Hepatocyte (in vitro differentiated cells): ENCODE data around the gene NRCAM. TPM values are rescaled to one million over a fixed set of nuclear protein-coding genes. Genes with fewer than 3 reads are reported as not detected.

ENCODE experiments used
- DNase-seq: peaks from one replicate; pipeline ENCODE4 v3.0.0-alpha.2; 2016; ENCODE audit warnings: low spot score
- H2AFZ ChIP-seq: fragments of 200-600 bp; sonication (generic); 2 replicates; pipeline ENCODE4 v1.6.0; 2016; ENCODE audit warnings: antibody characterized with exemption, mild to moderate bottlenecking
- H3K27ac ChIP-seq: fragments of 200-600 bp; sonication (generic); 2 replicates; pipeline ENCODE4 v1.5.1; 2016; ENCODE audit warnings: mild to moderate bottlenecking
- H3K27me3 ChIP-seq: fragments of 200-600 bp; sonication (generic); 2 replicates; pipeline ENCODE4 v1.6.1; 2016
- H3K36me3 ChIP-seq: fragments of 200-600 bp; sonication (generic); replicated peaks from 2 replicates; pipeline ENCODE4 v1.5.1; 2016; ENCODE audit warnings: low read depth; ENCODE audit not compliant: insufficient read depth
- H3K4me1 ChIP-seq: fragments of 200-600 bp; sonication (generic); 2 replicates; pipeline ENCODE4 v1.5.1; 2016; ENCODE audit warnings: mild to moderate bottlenecking, moderate library complexity; ENCODE audit not compliant: insufficient read depth
- H3K4me2 ChIP-seq: fragments of 200-600 bp; sonication (generic); 2 replicates; pipeline ENCODE4 v1.6.0; 2016
- H3K4me3 ChIP-seq: fragments of 200-600 bp; sonication (generic); 2 replicates; pipeline ENCODE4 v1.5.1; 2016; ENCODE audit warnings: mild to moderate bottlenecking
- H3K79me2 ChIP-seq: fragments of 200-600 bp; sonication (generic); 2 replicates; pipeline ENCODE4 v1.6.0; 2017; ENCODE audit warnings: mild to moderate bottlenecking
- H3K9me2 ChIP-seq: fragments of 200-600 bp; sonication (generic); replicated peaks from 2 replicates; pipeline ENCODE4 v1.6.0; 2017; ENCODE audit warnings: mild to moderate bottlenecking; ENCODE audit not compliant: insufficient read depth
- H3K9me3 ChIP-seq: fragments of 200-600 bp; sonication (generic); 2 replicates; pipeline ENCODE4 v1.5.1; 2016; ENCODE audit warnings: low read depth, mild to moderate bottlenecking
- H4K20me1 ChIP-seq: fragments of 200-600 bp; sonication (generic); 2 replicates; pipeline ENCODE4 v1.6.0; 2016; ENCODE audit warnings: mild to moderate bottlenecking; ENCODE audit not compliant: insufficient read depth, poor library complexity, severe bottlenecking
- EZH2 ChIP-seq: fragments of 200-600 bp; sonication (generic); IDR thresholded peaks from 2 replicates; pipeline ENCODE4 v1.6.1; 2016; ENCODE audit warnings: antibody characterized with exemption, mild to moderate bottlenecking, borderline replicate concordance
- EZH2phosphoT487 ChIP-seq: fragments of 200-600 bp; sonication (generic); IDR thresholded peaks from one replicate; pipeline ENCODE4 v1.6.1; 2018; ENCODE audit warnings: antibody characterized with exemption, mild to moderate bottlenecking, low read depth, moderate library complexity; ENCODE audit not compliant: unreplicated experiment, severe bottlenecking
- whole genome bisulfite sequencing: methylation state at CpG from one replicate; pipeline ENCODE4 v1.1.6; 2016; ENCODE audit warnings: low lambda C conversion rate; ENCODE audit errors: missing lambda C conversion rate; 5-methylcytosine and 5-hydroxymethylcytosine counted together
- polyA plus RNA-seq: library from polyadenylated mRNA; unstranded; fragments of >200 nt; fragmentation: Nextera tagmentation; extraction: Ambion mirVana; gene quantifications from 2 replicates; pipeline ENCODE4 v1.2.1, GENCODE V29; 2016
- total RNA-seq: library from RNA; depleted of rRNA; stranded (reverse); fragments of >200 nt; gene quantifications from 2 replicates; pipeline ENCODE4 v1.2.3, GENCODE V29; 2014
- TF ChIP-seq, protein P1 (sequence below): fragments of 200-600 bp; sonication (generic); IDR thresholded peaks from 2 replicates; pipeline ENCODE4 v1.5.1; 2016; ENCODE audit warnings: antibody characterized with exemption, mild to moderate bottlenecking; ENCODE audit not compliant: poor library complexity

NRCAM gene
- total and polyA plus RNA-seq, 2 experiments from 2014 or later, result 16.0 to 34.4 TPM

DNA sequence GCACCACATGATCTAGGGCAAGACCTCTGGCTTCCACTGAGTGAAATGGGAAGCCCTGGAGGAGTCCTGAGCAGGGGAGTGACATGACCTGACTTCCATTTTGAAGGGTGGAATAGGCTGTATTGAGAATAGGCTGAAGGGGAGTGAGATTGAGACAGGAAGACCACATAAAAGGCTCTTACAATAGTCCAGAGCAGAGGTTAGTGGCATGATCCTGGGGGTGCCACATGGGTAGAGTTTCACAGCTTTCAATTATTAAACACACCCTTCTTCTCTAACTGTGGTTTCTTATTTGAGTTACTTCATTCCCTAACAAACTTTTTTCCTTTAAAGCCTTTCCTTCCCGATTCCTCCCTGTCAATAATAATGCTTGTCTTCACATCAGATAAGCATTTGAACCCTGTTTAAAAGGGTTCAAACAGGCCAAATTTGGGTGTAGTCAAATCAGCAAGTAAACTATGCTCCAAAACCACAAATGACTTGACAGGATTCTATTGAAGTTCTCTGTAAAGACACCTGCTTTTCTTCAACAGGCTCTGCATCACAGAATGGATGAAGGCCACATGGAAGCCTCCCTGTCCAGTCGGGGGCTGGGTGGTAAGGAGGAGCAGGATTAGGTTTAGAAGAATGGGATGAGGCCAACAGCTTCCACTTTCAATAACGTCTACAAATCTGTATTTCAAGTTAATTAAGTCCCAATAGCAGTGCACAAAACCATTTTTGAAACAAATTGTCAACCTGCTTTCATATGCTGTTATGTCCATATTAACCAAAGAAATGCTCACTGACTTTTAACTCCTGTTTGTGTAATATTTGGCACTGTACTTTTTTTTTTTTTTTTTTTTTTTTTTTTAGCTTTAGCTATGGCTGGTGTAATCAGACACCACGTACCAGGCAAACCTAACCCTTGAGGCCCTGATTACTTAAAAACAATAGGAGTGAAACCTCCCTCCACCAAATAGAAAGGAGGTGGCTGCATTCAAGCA lies 131.9 kb downstream of the NRCAM start:
- TF ChIP-seq, protein P1, sequence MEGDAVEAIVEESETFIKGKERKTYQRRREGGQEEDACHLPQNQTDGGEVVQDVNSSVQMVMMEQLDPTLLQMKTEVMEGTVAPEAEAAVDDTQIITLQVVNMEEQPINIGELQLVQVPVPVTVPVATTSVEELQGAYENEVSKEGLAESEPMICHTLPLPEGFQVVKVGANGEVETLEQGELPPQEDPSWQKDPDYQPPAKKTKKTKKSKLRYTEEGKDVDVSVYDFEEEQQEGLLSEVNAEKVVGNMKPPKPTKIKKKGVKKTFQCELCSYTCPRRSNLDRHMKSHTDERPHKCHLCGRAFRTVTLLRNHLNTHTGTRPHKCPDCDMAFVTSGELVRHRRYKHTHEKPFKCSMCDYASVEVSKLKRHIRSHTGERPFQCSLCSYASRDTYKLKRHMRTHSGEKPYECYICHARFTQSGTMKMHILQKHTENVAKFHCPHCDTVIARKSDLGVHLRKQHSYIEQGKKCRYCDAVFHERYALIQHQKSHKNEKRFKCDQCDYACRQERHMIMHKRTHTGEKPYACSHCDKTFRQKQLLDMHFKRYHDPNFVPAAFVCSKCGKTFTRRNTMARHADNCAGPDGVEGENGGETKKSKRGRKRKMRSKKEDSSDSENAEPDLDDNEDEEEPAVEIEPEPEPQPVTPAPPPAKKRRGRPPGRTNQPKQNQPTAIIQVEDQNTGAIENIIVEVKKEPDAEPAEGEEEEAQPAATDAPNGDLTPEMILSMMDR, result no peak
- TF ChIP-seq EZH2 (no peak), EZH2phosphoT487 (no peak)
- Histone ChIP-seq H3K9me3 (no peaks in the 10 kb centered on the region), H3K79me2 (no peaks in the 10 kb centered on the region), H3K4me2 (no peak overlapping the region), H2AFZ (no peak overlapping the region), H3K4me3 (no peak overlapping the region), H3K36me3 (no peaks in the 10 kb centered on the region), H3K27me3 (no peaks in the 10 kb centered on the region), H4K20me1 (no peaks in the 10 kb centered on the region), H3K4me1 (peaks cover 9% of the 10 kb centered on the region), H3K27ac (no peak overlapping the region), H3K9me2 (no peaks in the 10 kb centered on the region)
- DNase-seq, result no peak
- 57% methylated on average over 4 of the region's 4 CpGs for WGBS

DNA sequence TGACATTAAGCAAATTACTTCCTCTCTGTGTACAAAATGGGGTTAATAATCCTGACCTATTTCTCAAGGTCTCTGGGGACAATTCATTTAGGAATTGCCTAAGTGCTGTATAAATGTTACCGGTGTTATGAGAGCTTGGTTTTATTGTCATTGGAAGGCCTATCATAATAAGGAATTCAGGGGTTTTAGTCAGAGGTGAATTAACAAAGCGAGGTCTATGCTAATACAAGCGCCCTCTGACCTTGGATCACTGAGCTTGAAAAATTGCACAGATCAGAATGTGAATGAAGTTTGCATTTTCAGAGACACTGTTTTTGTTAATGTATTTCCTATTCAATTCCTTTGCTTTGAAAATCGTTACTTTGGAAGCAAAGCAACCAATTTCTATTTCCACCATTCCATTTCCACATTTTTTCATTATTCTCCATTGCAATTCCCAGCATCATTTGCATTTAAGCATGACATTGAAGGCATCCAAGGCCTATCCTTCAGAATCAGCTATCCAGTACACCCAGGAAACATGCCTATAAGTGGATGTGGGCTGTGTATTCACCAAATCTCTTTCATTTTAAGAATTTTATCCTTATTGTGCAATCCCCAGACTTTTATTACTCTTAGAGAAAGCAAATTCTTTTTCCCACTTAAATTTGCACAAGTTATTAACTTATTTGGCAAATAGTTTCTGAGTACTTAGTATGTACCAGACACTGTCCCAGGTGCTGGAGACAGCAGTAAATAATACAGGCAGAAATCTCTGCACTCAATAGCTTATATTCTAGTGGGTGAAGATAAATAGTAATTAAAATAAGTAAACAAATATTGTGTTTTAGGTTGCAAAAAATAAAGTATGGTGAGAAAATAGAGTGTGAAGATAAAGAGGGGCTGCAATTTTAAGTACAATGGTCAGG lies 133.1 kb downstream of the NRCAM start:
- 90% methylated on average over 4 of the region's 4 CpGs for WGBS
- Histone ChIP-seq H3K4me1 (peaks cover 6% of the 10 kb centered on the region), H3K36me3 (no peaks in the 10 kb centered on the region), H3K4me3 (no peak overlapping the region), H2AFZ (no peak overlapping the region), H3K4me2 (no peak overlapping the region), H3K27me3 (no peaks in the 10 kb centered on the region), H3K9me2 (no peaks in the 10 kb centered on the region), H3K9me3 (no peaks in the 10 kb centered on the region), H3K79me2 (no peaks in the 10 kb centered on the region), H4K20me1 (no peaks in the 10 kb centered on the region), H3K27ac (no peak overlapping the region)
- DNase-seq, result no peak
- TF ChIP-seq EZH2phosphoT487, result no peak
- no peak for TF ChIP-seq EZH2
- TF ChIP-seq, protein P1, result no peak

DNA sequence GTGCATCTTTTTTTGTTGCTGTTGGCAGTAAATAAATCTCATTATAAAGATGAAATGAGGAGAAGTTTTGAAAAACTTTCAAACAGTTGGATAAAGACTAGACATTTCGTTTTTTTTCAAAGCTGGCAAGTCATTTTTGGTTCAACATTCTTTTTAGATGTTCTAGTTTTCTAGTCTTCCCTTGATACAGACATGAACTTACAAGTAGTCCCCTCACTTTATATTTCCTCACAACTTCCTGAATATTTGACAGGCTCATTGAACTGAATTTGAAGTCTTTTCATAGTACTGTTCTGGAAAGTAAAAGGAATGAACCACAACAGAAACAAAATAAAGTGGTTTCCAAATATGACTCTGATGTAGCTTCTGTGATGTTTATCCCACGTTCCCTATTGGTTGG lies 134.2 kb downstream of the NRCAM start:
- no peaks in the 10 kb centered on the region for H3K27me3 ChIP-seq
- no peaks in the 10 kb centered on the region for H3K9me3 ChIP-seq
- 78% methylated on average over 2 of the region's 2 CpGs for WGBS
- no peak overlapping the region for H3K27ac ChIP-seq
- H3K79me2 ChIP-seq, result no peaks in the 10 kb centered on the region
- no peaks in the 10 kb centered on the region for H3K4me1 ChIP-seq
- H3K36me3 ChIP-seq, result no peaks in the 10 kb centered on the region
- TF ChIP-seq, protein P1, result no peak
- TF ChIP-seq EZH2, result no peak
- no peak for TF ChIP-seq EZH2phosphoT487
- no peaks in the 10 kb centered on the region for H3K9me2 ChIP-seq
- DNase-seq, result no peak
- H2AFZ ChIP-seq, result no peak overlapping the region
- H4K20me1 ChIP-seq, result no peaks in the 10 kb centered on the region
- H3K4me3 ChIP-seq, result no peak overlapping the region
- H3K4me2 ChIP-seq, result no peak overlapping the region
